ENCODE measurements around the gene ADAT3.
A peak's percentile ranks its signal among the peaks of the same experiment; 100 is the strongest.
"Not testable (repeated sequence)": the region's sequence is repeated elsewhere in the genome, so short reads cannot be mapped to it uniquely, and the experiment has no call there.

ADAT3 gene

GRCh38 chr19:1879982-1880381 is 25.2 kb upstream of the ADAT3 start:
- not testable (repeated sequence) for H3K9me3 ChIP-seq (ENCODE audit: low read length); H3K4me3 ChIP-seq (ENCODE audit: low read depth in 1 of 2, low read length in 2 of 2); H3K9ac ChIP-seq (ENCODE audit: low read length); H3K36me3 ChIP-seq (ENCODE audit: insufficient read depth, low read length); H3K27ac ChIP-seq (ENCODE audit: low read depth, low read length); H3K27me3 ChIP-seq (ENCODE audit: control insufficient read depth in 1 of 2, insufficient read depth in 2 of 2, low read length in 2 of 2)
- peaks cover 29% of the 10 kb centered on the region for H3K4me1 ChIP-seq (ENCODE audit: insufficient read depth, low read length)

- Histone ChIP-seq H3K4me3 (ENCODE audit: low read depth in 1 of 2, low read length in 2 of 2) (no peak overlapping the region), H3K27me3 (ENCODE audit: control insufficient read depth in 1 of 2, insufficient read depth in 2 of 2, low read length in 2 of 2) (no peaks in the 10 kb centered on the region), H3K36me3 (ENCODE audit: insufficient read depth, low read length) (no peaks in the 10 kb centered on the region), H3K9me3 (ENCODE audit: low read length) (no peaks in the 10 kb centered on the region), H3K4me1 (ENCODE audit: insufficient read depth, low read length) (peaks cover 27% of the 10 kb centered on the region), H3K27ac (ENCODE audit: low read depth, low read length) (no peak overlapping the region), H3K9ac (ENCODE audit: low read length) (no peak overlapping the region)
Measured at GRCh38 chr19:1880611-1881392, 24.4 kb upstream of the ADAT3 start.

DNA sequence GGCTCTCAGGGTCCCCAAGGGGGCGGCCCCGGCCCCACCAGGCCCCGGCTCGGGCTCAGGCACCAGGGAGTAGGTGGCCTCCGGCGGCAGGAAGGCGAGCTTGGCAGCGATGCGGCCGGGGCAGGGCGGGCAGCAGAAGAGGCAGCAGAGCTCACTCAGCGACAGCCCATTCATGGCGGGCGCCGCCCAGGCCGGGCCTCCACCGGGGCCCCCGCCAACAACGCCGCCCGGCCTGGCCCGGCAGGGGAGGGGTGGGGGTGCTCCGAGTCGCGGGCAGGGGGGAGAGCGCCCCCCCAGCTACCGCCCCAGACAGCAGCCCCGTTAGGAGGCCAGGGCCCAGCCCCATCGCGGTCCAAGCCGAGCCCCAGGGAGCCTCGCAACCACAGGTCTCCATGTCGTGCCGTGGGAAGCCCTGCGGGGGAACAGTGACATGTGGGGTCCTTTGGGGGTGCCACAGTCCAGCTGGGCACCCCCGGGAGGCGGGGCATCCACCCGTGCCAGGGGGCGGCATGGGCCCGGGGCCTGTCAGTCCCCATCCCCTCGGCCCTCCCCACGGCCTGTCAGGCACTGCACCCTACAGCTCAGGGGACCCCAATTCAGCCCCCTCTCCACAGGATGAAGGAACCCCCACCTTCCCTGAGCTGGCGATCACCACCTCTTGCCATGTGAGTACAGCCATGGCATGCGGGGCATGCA is 23.7 kb upstream of the ADAT3 start:
- H3K4me3 ChIP-seq (ENCODE audit: low read depth in 1 of 2, low read length in 2 of 2); H3K27ac ChIP-seq (ENCODE audit: low read depth, low read length); H3K36me3 ChIP-seq (ENCODE audit: insufficient read depth, low read length); H3K9ac ChIP-seq (ENCODE audit: low read length); H3K9me3 ChIP-seq (ENCODE audit: low read length); H3K27me3 ChIP-seq (ENCODE audit: control insufficient read depth in 1 of 2, insufficient read depth in 2 of 2, low read length in 2 of 2): not testable (repeated sequence)
- H3K4me1 ChIP-seq (ENCODE audit: insufficient read depth, low read length): peaks cover 27% of the 10 kb centered on the region

DNA sequence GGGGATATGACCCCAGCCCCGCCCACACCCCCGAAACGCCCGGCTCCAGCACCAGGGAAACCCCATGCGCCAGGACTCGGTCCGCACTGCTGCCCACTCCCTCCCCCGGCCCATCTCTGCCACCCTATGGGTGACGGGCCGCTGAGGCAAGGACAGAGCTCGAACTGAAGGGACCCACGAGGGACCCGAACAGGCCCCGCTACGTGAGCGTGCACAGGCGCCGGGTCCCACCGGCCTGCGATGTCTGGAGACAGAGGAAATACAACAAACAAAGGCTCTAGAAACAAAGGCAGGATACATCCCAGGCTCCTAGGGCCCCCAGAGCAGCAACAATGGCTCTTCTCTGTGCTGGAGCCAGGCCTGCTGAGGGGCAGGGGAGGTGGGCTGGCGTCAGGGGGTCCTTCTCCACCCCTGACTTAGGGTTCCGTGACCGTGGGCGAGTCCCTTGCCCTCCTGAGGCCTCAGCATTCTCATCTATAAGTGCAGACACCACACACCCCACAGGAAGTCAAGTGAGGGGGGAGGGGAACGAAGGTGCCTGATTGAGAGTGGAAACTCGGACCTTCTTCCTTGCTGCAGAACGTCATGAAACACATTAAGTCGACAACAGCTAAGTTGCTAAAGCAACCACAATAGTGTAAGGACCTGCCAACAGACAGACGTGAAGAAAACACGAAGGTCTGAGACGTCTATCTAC is 23.0 kb upstream of the ADAT3 start:
- no peaks in the 10 kb centered on the region for H3K36me3 ChIP-seq (ENCODE audit: insufficient read depth, low read length)
- no peaks in the 10 kb centered on the region for H3K27me3 ChIP-seq (ENCODE audit: control insufficient read depth in 1 of 2, insufficient read depth in 2 of 2, low read length in 2 of 2)
- no peak overlapping the region for H3K27ac ChIP-seq (ENCODE audit: low read depth, low read length)
- H3K9ac ChIP-seq (ENCODE audit: low read length): no peak overlapping the region
- H3K4me3 ChIP-seq (ENCODE audit: low read depth in 1 of 2, low read length in 2 of 2): no peak overlapping the region
- no peaks in the 10 kb centered on the region for H3K9me3 ChIP-seq (ENCODE audit: low read length)
- peaks cover 27% of the 10 kb centered on the region for H3K4me1 ChIP-seq (ENCODE audit: insufficient read depth, low read length)

DNA sequence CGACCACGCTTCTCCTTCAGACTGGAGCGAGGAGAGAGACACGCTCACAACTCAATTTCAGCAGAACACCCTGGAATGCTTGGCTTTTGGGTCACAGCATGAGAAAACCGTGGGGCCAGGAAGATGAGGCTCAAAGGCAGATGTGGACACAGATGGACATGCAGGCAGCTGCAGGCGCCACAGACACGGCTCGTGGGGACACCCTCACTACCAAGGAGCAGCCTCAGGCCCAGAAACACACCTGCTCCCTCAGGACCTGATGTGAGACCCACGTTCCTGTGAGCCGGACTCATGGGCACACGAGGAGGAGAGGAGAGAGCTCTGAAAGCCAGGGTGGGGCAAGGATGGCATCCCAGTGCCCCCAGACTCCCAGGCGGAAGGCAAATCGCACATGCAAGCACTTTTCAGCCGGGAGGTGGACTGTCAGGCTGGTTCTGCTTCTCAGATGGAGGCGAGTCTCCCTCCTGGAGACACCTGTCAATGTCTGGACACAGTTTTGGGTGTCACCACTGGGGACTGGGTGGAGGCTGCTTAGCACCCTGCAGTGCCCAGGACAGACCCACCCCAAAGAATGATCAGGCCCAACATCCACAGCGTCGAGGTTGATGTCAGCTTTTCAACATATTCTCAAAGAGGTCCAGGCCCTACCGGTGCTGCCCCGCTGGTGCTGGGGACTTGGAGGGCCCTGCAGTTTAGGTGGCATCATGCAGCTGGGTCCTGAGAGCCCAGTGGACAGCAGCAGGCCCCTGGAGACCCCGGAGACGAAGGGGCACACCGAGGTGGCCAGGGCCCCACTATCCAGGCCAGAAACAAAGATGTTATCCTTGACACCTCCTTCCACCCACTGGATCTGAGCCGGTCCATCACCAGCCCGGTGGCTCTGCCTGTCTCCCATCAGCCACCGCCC is 22.2 kb upstream of the ADAT3 start:
- Histone ChIP-seq H3K9ac (ENCODE audit: low read length) (peak overlapping the region; percentile 82), H3K4me1 (ENCODE audit: insufficient read depth, low read length) (peaks cover 27% of the 10 kb centered on the region), H3K9me3 (ENCODE audit: low read length) (no peaks in the 10 kb centered on the region), H3K27ac (ENCODE audit: low read depth, low read length) (no peak overlapping the region), H3K36me3 (ENCODE audit: insufficient read depth, low read length) (no peaks in the 10 kb centered on the region), H3K27me3 (ENCODE audit: control insufficient read depth in 1 of 2, insufficient read depth in 2 of 2, low read length in 2 of 2) (no peaks in the 10 kb centered on the region), H3K4me3 (ENCODE audit: low read depth in 1 of 2, low read length in 2 of 2) (peak overlapping the region in 1 of 2 donors; percentile 77)

DNA sequence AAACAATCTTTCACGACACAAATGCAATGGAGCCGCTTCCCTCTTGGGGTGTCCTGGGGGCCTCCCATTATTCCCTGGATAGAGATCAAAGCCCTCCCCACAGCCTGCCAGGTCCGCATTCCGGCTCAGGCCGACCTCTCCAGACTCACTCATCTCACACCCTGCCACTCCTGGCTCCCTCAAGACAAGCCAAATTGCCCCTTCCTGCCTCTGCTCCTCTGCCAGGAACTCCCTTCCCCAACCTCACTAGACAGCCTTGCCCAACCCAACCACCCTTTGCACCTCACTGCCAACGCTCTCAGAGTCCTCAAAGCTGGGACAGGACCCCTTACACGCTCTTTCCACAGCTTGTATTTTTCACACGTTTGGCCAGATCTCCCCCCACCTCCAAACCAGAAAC is 21.4 kb upstream of the ADAT3 start:
- Histone ChIP-seq H3K36me3 (ENCODE audit: insufficient read depth, low read length) (no peaks in the 10 kb centered on the region), H3K9me3 (ENCODE audit: low read length) (no peaks in the 10 kb centered on the region), H3K9ac (ENCODE audit: low read length) (peak overlapping the region; percentile 82), H3K4me3 (ENCODE audit: low read depth in 1 of 2, low read length in 2 of 2) (peak overlapping the region; percentile 23 to 77), H3K27me3 (ENCODE audit: control insufficient read depth in 1 of 2, insufficient read depth in 2 of 2, low read length in 2 of 2) (no peaks in the 10 kb centered on the region), H3K27ac (ENCODE audit: low read depth, low read length) (no peak overlapping the region), H3K4me1 (ENCODE audit: insufficient read depth, low read length) (peaks cover 27% of the 10 kb centered on the region)

- H3K27me3 ChIP-seq (ENCODE audit: control insufficient read depth in 1 of 2, insufficient read depth in 2 of 2, low read length in 2 of 2): no peaks in the 10 kb centered on the region
- no peaks in the 10 kb centered on the region for H3K9me3 ChIP-seq (ENCODE audit: low read length)
- H3K4me1 ChIP-seq (ENCODE audit: insufficient read depth, low read length): peaks cover 27% of the 10 kb centered on the region
- H3K36me3 ChIP-seq (ENCODE audit: insufficient read depth, low read length): no peaks in the 10 kb centered on the region
- H3K4me3 ChIP-seq (ENCODE audit: low read depth in 1 of 2, low read length in 2 of 2): peak overlapping the region; percentile 77 to 94
- peak overlapping the region; percentile 82 for H3K9ac ChIP-seq (ENCODE audit: low read length)
- H3K27ac ChIP-seq (ENCODE audit: low read depth, low read length): peak overlapping the region; percentile 87
Measured at GRCh38 chr19:1884291-1884718, 20.9 kb upstream of the ADAT3 start.

GRCh38 chr19:1884719-1885334 is 20.4 kb upstream of the ADAT3 start:
- peak overlapping the region; percentile 77 to 94 for H3K4me3 ChIP-seq (ENCODE audit: low read depth in 1 of 2, low read length in 2 of 2)
- no peaks in the 10 kb centered on the region for H3K27me3 ChIP-seq (ENCODE audit: control insufficient read depth in 1 of 2, insufficient read depth in 2 of 2, low read length in 2 of 2)
- H3K4me1 ChIP-seq (ENCODE audit: insufficient read depth, low read length): peaks cover 27% of the 10 kb centered on the region
- H3K9ac ChIP-seq (ENCODE audit: low read length): peak overlapping the region; percentile 82
- H3K27ac ChIP-seq (ENCODE audit: low read depth, low read length): peak overlapping the region; percentile 87
- no peaks in the 10 kb centered on the region for H3K9me3 ChIP-seq (ENCODE audit: low read length)
- no peaks in the 10 kb centered on the region for H3K36me3 ChIP-seq (ENCODE audit: insufficient read depth, low read length)

DNA sequence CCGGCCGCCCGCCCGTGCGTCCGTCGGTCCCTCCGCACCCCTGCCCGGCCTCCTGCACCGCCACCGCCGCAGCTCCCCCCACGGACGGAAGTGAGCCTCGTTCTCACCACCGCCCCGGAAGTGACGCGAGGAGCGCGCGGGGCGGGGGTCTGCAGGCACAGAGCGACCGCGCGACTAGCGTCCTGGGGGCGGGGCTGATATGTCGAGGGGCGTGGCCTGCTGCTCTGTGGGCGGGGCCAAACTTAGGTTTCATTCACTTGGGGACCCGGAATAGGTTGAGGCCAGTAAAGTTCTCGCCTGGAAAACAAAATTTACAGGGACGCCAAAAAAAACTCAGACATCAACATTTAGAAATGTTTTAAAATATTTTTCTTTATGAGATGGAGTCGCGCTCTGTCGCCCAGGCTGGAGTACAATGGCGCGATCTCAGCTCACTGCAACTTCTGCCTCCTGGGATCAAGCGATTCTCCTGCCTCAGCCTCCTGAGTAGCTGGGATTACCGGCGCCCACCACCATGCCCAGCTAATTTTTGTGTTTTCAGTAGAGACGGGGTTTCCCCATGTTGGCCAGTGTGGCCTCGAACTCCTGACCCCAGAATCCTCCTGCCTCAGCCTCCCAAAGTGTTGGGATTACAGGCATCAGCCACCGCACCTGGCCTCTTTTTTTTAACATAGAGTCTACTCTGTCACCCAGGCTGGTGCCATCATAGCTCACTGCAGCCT is 19.6 kb upstream of the ADAT3 start, which contains the start of gene ABHD17A:
Gene ABHD17A (minus strand): TSS at position 99 of the 722 bp plus-strand sequence. CDS start 3,930 bp downstream, outside the sequence.
- not testable (repeated sequence) for H3K27me3 ChIP-seq (ENCODE audit: control insufficient read depth in 1 of 2, insufficient read depth in 2 of 2, low read length in 2 of 2); H3K9me3 ChIP-seq (ENCODE audit: low read length); H3K36me3 ChIP-seq (ENCODE audit: insufficient read depth, low read length)
- H3K9ac ChIP-seq (ENCODE audit: low read length): peak within 1 kb of the TSS; percentile 82
- peaks cover 27% of the 10 kb centered on the region for H3K4me1 ChIP-seq (ENCODE audit: insufficient read depth, low read length)
- peak within 1 kb of the TSS; percentile 77 to 94 for H3K4me3 ChIP-seq (ENCODE audit: low read depth in 1 of 2, low read length in 2 of 2)
- peak within 1 kb of the TSS; percentile 87 for H3K27ac ChIP-seq (ENCODE audit: low read depth, low read length)

- H3K9ac ChIP-seq (ENCODE audit: low read length); H3K36me3 ChIP-seq (ENCODE audit: insufficient read depth, low read length); H3K9me3 ChIP-seq (ENCODE audit: low read length); H3K27me3 ChIP-seq (ENCODE audit: control insufficient read depth in 1 of 2, insufficient read depth in 2 of 2, low read length in 2 of 2); H3K4me3 ChIP-seq (ENCODE audit: low read depth in 1 of 2, low read length in 2 of 2); H3K27ac ChIP-seq (ENCODE audit: low read depth, low read length): not testable (repeated sequence)
- peaks cover 27% of the 10 kb centered on the region for H3K4me1 ChIP-seq (ENCODE audit: insufficient read depth, low read length)
Measured at GRCh38 chr19:1886360-1886759, 18.8 kb upstream of the ADAT3 start.
